Eye (tissue), 1 donor: ENCODE measurements around the gene EPHB2.

Experiments used
- DNase-seq: peaks from one replicate; pipeline ENCODE4 v3.0.0-alpha.2; 2015

Gene EPHB2

GRCh38 chr1:22752339-22752738 is 41.7 kb downstream of the EPHB2 start:
- DNase-seq, result no peak

- peak; percentile 53 for DNase-seq
Measured at GRCh38 chr1:22753481-22753971, 42.9 kb downstream of the EPHB2 start.

- no peak for DNase-seq
Measured at GRCh38 chr1:22754106-22754768, 43.6 kb downstream of the EPHB2 start.

GRCh38 chr1:22754824-22755223 is 44.2 kb downstream of the EPHB2 start:
- no peak for DNase-seq

- no peak for DNase-seq
Measured at GRCh38 chr1:22755641-22756040, 45.0 kb downstream of the EPHB2 start.

- no peak for DNase-seq
Measured at GRCh38 chr1:22756125-22756735, 45.6 kb downstream of the EPHB2 start.

- no peak for DNase-seq
Measured at GRCh38 chr1:22760455-22760854, 49.8 kb downstream of the EPHB2 start.

- DNase-seq, result no peak
Measured at GRCh38 chr1:22761101-22761500, 50.5 kb downstream of the EPHB2 start.

- DNase-seq, result no peak
Measured at GRCh38 chr1:22761821-22762220, 51.2 kb downstream of the EPHB2 start.

- DNase-seq, result no peak
Measured at GRCh38 chr1:22763487-22764200, 53.0 kb downstream of the EPHB2 start.

GRCh38 chr1:22767852-22768251 is 57.2 kb downstream of the EPHB2 start:
- no peak for DNase-seq

- DNase-seq, result no peak
Measured at GRCh38 chr1:22769932-22770331, 59.3 kb downstream of the EPHB2 start.

GRCh38 chr1:22772014-22772413 is 61.4 kb downstream of the EPHB2 start:
- no peak for DNase-seq

GRCh38 chr1:22773981-22774832 is 63.6 kb downstream of the EPHB2 start:
- no peak for DNase-seq

- DNase-seq, result no peak
Measured at GRCh38 chr1:22774833-22775182, 64.2 kb downstream of the EPHB2 start.

GRCh38 chr1:22775478-22775877 is 64.8 kb downstream of the EPHB2 start:
- DNase-seq, result peak; percentile 55

- DNase-seq, result peak; percentile 34
Measured at GRCh38 chr1:22776035-22776613, 65.5 kb downstream of the EPHB2 start.

GRCh38 chr1:22777388-22778057 is 66.9 kb downstream of the EPHB2 start:
- DNase-seq, result no peak

GRCh38 chr1:22778408-22778807 is 67.8 kb downstream of the EPHB2 start:
- DNase-seq, result no peak

GRCh38 chr1:22778862-22779520 is 68.4 kb downstream of the EPHB2 start:
- DNase-seq, result peak; percentile 68

- DNase-seq, result peak; percentile 84
Measured at GRCh38 chr1:22780696-22781095, 70.1 kb downstream of the EPHB2 start.

GRCh38 chr1:22781483-22781882 is 70.8 kb downstream of the EPHB2 start:
- peak; percentile 26 for DNase-seq
